ENCODE data around the gene URAD.
A peak's percentile ranks its signal among the peaks of the same experiment; 100 is the strongest.
"Not testable (repeated sequence)": the region's sequence is repeated elsewhere in the genome, so short reads cannot be mapped to it uniquely, and the experiment has no call there.

The URAD gene

GRCh38 chr13:27964741-27965323, 23.7 kb downstream of the URAD start:
- Histone ChIP-seq H3K9me3 (ENCODE audit: low read length) (no peaks in the 10 kb centered on the region), H3K27me3 (ENCODE audit: insufficient read depth, low read length) (peaks cover 98% of the 10 kb centered on the region), H3K36me3 (ENCODE audit: insufficient read depth, low read length) (no peaks in the 10 kb centered on the region), H2AFZ (ENCODE audit: low read depth, low read length) (no peak overlapping the region), H3K4me3 (ENCODE audit: low read length) (no peak overlapping the region), H3K4me1 (ENCODE audit: insufficient read depth, low read length) (peaks cover 2% of the 10 kb centered on the region)

GRCh38 chr13:27964206-27964605, 24.3 kb downstream of the URAD start:
- peaks cover 98% of the 10 kb centered on the region for H3K27me3 ChIP-seq (ENCODE audit: insufficient read depth, low read length)
- not testable (repeated sequence) for H3K9me3 ChIP-seq (ENCODE audit: low read length); H2AFZ ChIP-seq (ENCODE audit: low read depth, low read length); H3K36me3 ChIP-seq (ENCODE audit: insufficient read depth, low read length); H3K4me1 ChIP-seq (ENCODE audit: insufficient read depth, low read length); H3K4me3 ChIP-seq (ENCODE audit: low read length)

GRCh38 chr13:27963491-27963890, 25.0 kb downstream of the URAD start:
- no peak overlapping the region for H2AFZ ChIP-seq (ENCODE audit: low read depth, low read length)
- no peaks in the 10 kb centered on the region for H3K36me3 ChIP-seq (ENCODE audit: insufficient read depth, low read length)
- no peak overlapping the region for H3K4me3 ChIP-seq (ENCODE audit: low read length)
- H3K27me3 ChIP-seq (ENCODE audit: insufficient read depth, low read length) = peaks cover 98% of the 10 kb centered on the region
- H3K9me3 ChIP-seq (ENCODE audit: low read length) = no peaks in the 10 kb centered on the region
- peaks cover 2% of the 10 kb centered on the region for H3K4me1 ChIP-seq (ENCODE audit: insufficient read depth, low read length)

GRCh38 chr13:27962982-27963381, 25.5 kb downstream of the URAD start:
- Histone ChIP-seq H2AFZ (ENCODE audit: low read depth, low read length) (no peak overlapping the region), H3K9me3 (ENCODE audit: low read length) (no peaks in the 10 kb centered on the region), H3K4me1 (ENCODE audit: insufficient read depth, low read length) (peaks cover 2% of the 10 kb centered on the region), H3K27me3 (ENCODE audit: insufficient read depth, low read length) (peaks cover 95% of the 10 kb centered on the region), H3K36me3 (ENCODE audit: insufficient read depth, low read length) (no peaks in the 10 kb centered on the region), H3K4me3 (ENCODE audit: low read length) (no peak overlapping the region)

- Histone ChIP-seq H3K4me1 (ENCODE audit: insufficient read depth, low read length) (peaks cover 2% of the 10 kb centered on the region), H3K9me3 (ENCODE audit: low read length) (no peaks in the 10 kb centered on the region), H3K4me3 (ENCODE audit: low read length) (no peak overlapping the region), H2AFZ (ENCODE audit: low read depth, low read length) (no peak overlapping the region), H3K36me3 (ENCODE audit: insufficient read depth, low read length) (no peaks in the 10 kb centered on the region), H3K27me3 (ENCODE audit: insufficient read depth, low read length) (peaks cover 92% of the 10 kb centered on the region)
These were observed 26.2 kb downstream of the URAD start for GRCh38 chr13:27962128-27962841.

GRCh38 chr13:27961227-27962085, 27.0 kb downstream of the URAD start:
- Histone ChIP-seq H3K9me3 (ENCODE audit: low read length) (no peaks in the 10 kb centered on the region), H3K4me1 (ENCODE audit: insufficient read depth, low read length) (peaks cover 2% of the 10 kb centered on the region), H2AFZ (ENCODE audit: low read depth, low read length) (no peak overlapping the region), H3K36me3 (ENCODE audit: insufficient read depth, low read length) (no peaks in the 10 kb centered on the region), H3K4me3 (ENCODE audit: low read length) (no peak overlapping the region), H3K27me3 (ENCODE audit: insufficient read depth, low read length) (peaks cover 91% of the 10 kb centered on the region)

GRCh38 chr13:27960362-27961226, 27.9 kb downstream of the URAD start:
- Histone ChIP-seq H3K9me3 (ENCODE audit: low read length) (no peaks in the 10 kb centered on the region), H2AFZ (ENCODE audit: low read depth, low read length) (no peak overlapping the region), H3K4me3 (ENCODE audit: low read length) (peak overlapping the region; percentile 19), H3K27me3 (ENCODE audit: insufficient read depth, low read length) (peaks cover 89% of the 10 kb centered on the region), H3K36me3 (ENCODE audit: insufficient read depth, low read length) (no peaks in the 10 kb centered on the region), H3K4me1 (ENCODE audit: insufficient read depth, low read length) (peaks cover 2% of the 10 kb centered on the region)

- peaks cover 2% of the 10 kb centered on the region for H3K4me1 ChIP-seq (ENCODE audit: insufficient read depth, low read length)
- no peaks in the 10 kb centered on the region for H3K36me3 ChIP-seq (ENCODE audit: insufficient read depth, low read length)
- no peak overlapping the region for H3K4me3 ChIP-seq (ENCODE audit: low read length)
- H2AFZ ChIP-seq (ENCODE audit: low read depth, low read length) = no peak overlapping the region
- H3K9me3 ChIP-seq (ENCODE audit: low read length) = no peaks in the 10 kb centered on the region
- peaks cover 88% of the 10 kb centered on the region for H3K27me3 ChIP-seq (ENCODE audit: insufficient read depth, low read length)
These were observed 28.5 kb downstream of the URAD start for GRCh38 chr13:27959976-27960361.

- Histone ChIP-seq H3K27me3 (ENCODE audit: insufficient read depth, low read length) (peaks cover 85% of the 10 kb centered on the region), H3K36me3 (ENCODE audit: insufficient read depth, low read length) (no peaks in the 10 kb centered on the region)
These were observed 31.8 kb downstream of the URAD start for GRCh38 chr13:27956576-27957300.

GRCh38 chr13:27955014-27955591, 33.4 kb downstream of the URAD start:
- Histone ChIP-seq H3K4me3 (ENCODE audit: low read length) (no peak overlapping the region), H3K4me1 (ENCODE audit: insufficient read depth, low read length) (no peaks in the 10 kb centered on the region), H3K27me3 (ENCODE audit: insufficient read depth, low read length) (peaks cover 71% of the 10 kb centered on the region), H3K36me3 (ENCODE audit: insufficient read depth, low read length) (no peaks in the 10 kb centered on the region), H3K9me3 (ENCODE audit: low read length) (no peaks in the 10 kb centered on the region), H2AFZ (ENCODE audit: low read depth, low read length) (no peak overlapping the region)

More at GRCh38 chr13:27956576-27957300, 31.8 kb downstream of the URAD start:
- Histone ChIP-seq H2AFZ (ENCODE audit: low read depth, low read length) (no peak overlapping the region), H3K4me3 (ENCODE audit: low read length) (no peak overlapping the region), H3K9me3 (ENCODE audit: low read length) (no peaks in the 10 kb centered on the region), H3K4me1 (ENCODE audit: insufficient read depth, low read length) (peaks cover 2% of the 10 kb centered on the region)

- H2AFZ ChIP-seq (ENCODE audit: low read depth, low read length) = peak overlapping the region; percentile 55
- H3K4me1 ChIP-seq (ENCODE audit: insufficient read depth, low read length) = no peaks in the 10 kb centered on the region
- no peaks in the 10 kb centered on the region for H3K9me3 ChIP-seq (ENCODE audit: low read length)
- no peak overlapping the region for H3K4me3 ChIP-seq (ENCODE audit: low read length)
- H3K27me3 ChIP-seq (ENCODE audit: insufficient read depth, low read length) = peaks cover 64% of the 10 kb centered on the region
- H3K36me3 ChIP-seq (ENCODE audit: insufficient read depth, low read length) = no peaks in the 10 kb centered on the region
These were observed 34.1 kb downstream of the URAD start for GRCh38 chr13:27954406-27954851.

All from neuron (in vitro differentiated cells).